Adrenal gland (tissue), 5 donors: ENCODE data around the gene MYL12A.

Experiments
- POLR2A ChIP-seq, 2 donors: fragments of 450-650 bp; IDR thresholded peaks; one replicate each; pipeline ENCODE4 v1.6.1; 2017; ENCODE audit warnings: antibody characterized with exemption in 2 of 2, mild to moderate bottlenecking in 2 of 2, moderate library complexity in 1 of 2
- TF ChIP-seq, protein P1 (sequence below), 6 experiments: fragments of 450-650 bp in 4 of 6; fragments of 200-600 bp in 2 of 6; sonication (generic) in 1 of 6; IDR thresholded peaks; 1 replicate in 5 of 6; 2 replicates in 1 of 6; pipeline versions ENCODE4 v1.5.1 to v1.8.0; 2016 to 2021; ENCODE audit warnings: antibody characterized with exemption in 6 of 6, mild to moderate bottlenecking in 2 of 6, moderate library complexity in 1 of 6
- donor health status: DM: no; HTN: no; CAD: no.

GRCh38 chr18:3212657-3213056, 34.9 kb upstream of the MYL12A start:
- TF ChIP-seq POLR2A (IDR thresholded peaks at IDR 0.05): no peak
- TF ChIP-seq, protein P1, sequence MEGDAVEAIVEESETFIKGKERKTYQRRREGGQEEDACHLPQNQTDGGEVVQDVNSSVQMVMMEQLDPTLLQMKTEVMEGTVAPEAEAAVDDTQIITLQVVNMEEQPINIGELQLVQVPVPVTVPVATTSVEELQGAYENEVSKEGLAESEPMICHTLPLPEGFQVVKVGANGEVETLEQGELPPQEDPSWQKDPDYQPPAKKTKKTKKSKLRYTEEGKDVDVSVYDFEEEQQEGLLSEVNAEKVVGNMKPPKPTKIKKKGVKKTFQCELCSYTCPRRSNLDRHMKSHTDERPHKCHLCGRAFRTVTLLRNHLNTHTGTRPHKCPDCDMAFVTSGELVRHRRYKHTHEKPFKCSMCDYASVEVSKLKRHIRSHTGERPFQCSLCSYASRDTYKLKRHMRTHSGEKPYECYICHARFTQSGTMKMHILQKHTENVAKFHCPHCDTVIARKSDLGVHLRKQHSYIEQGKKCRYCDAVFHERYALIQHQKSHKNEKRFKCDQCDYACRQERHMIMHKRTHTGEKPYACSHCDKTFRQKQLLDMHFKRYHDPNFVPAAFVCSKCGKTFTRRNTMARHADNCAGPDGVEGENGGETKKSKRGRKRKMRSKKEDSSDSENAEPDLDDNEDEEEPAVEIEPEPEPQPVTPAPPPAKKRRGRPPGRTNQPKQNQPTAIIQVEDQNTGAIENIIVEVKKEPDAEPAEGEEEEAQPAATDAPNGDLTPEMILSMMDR (IDR thresholded peaks at IDR 0.05): no peak
